Tibial nerve (tissue), 4 donors: ENCODE measurements around the gene APOL6. TPM values are rescaled to one million over a fixed set of nuclear protein-coding genes. Genes with fewer than 3 reads are reported as not detected.
A peak's percentile ranks its signal among the peaks of the same experiment; 100 is the strongest.
"Not testable (repeated sequence)": the region's sequence is repeated elsewhere in the genome, so short reads cannot be mapped to it uniquely, and the experiment has no call there.

ENCODE experiments used
- DNase-seq, 2 donors: peaks; one replicate each; pipeline ENCODE4 v3.0.0-alpha.2; 2019; ENCODE audit warnings: low spot score in 2 of 2
- H3K27ac ChIP-seq, 4 donors: fragments of 200-600 bp; sonication (generic) in 3 of 4; one replicate each; pipeline ENCODE4 v1.5.1; 2017 to 2019; ENCODE audit warnings: mild to moderate bottlenecking in 1 of 4
- H3K27me3 ChIP-seq, 2 donors: fragments of 200-600 bp; sonication (generic) in 1 of 2; one replicate each; pipeline versions ENCODE4 v1.5.1 to v1.6.0; 2017 to 2019
- H3K36me3 ChIP-seq, 3 donors: fragments of 200-600 bp; sonication (generic); one replicate each; pipeline ENCODE4 v1.5.1; 2018 to 2019
- H3K4me1 ChIP-seq, 4 donors: fragments of 200-600 bp; sonication (generic) in 3 of 4; one replicate each; pipeline ENCODE4 v1.5.1; 2017 to 2019
- H3K4me3 ChIP-seq, 4 donors: fragments of 200-600 bp; sonication (generic) in 3 of 4; one replicate each; pipeline ENCODE4 v1.5.1; 2017 to 2019; ENCODE audit warnings: mild to moderate bottlenecking in 1 of 4, moderate library complexity in 1 of 4
- H3K9me3 ChIP-seq, 4 donors: fragments of 200-600 bp; sonication (generic) in 3 of 4; one replicate each; pipeline ENCODE4 v1.5.1; 2017 to 2019
- EP300 ChIP-seq, 2 donors: sonication (generic); formaldehyde crosslinking; IDR thresholded peaks; one replicate each; pipeline ENCODE4 v1.6.1; 2017; ENCODE audit warnings: antibody characterized with exemption in 2 of 2, mild to moderate bottlenecking in 1 of 2
- POLR2A ChIP-seq, 2 donors: fragments of 450-650 bp; IDR thresholded peaks; one replicate each; pipeline ENCODE4 v1.6.1; 2017; ENCODE audit warnings: antibody characterized with exemption in 2 of 2, mild to moderate bottlenecking in 2 of 2, moderate library complexity in 2 of 2
- WGBS, 2 donors: methylation state at CpG; one replicate each; pipeline ENCODE4 v1.1.5; 2018; 5-methylcytosine and 5-hydroxymethylcytosine counted together
- total RNA-seq, 4 donors: library from RNA; depleted of rRNA; stranded (reverse); fragments of >200 nt; gene quantifications; one replicate each; pipeline ENCODE4 v1.1.0, GENCODE V29; 2016
- TF ChIP-seq, protein P1 (sequence below), 5 experiments: fragments of 200-600 bp in 3 of 5; fragments of 450-650 bp in 2 of 5; sonication (generic) in 3 of 5; IDR thresholded peaks; one replicate each; pipeline ENCODE4 v1.5.1; 2016 to 2019; ENCODE audit warnings: antibody characterized with exemption in 5 of 5, mild to moderate bottlenecking in 3 of 5, moderate library complexity in 2 of 5

APOL6 gene
- total RNA-seq, 4 donors from 2014 or later, result 9.2 to 24.9 (median 19.6) TPM

DNA sequence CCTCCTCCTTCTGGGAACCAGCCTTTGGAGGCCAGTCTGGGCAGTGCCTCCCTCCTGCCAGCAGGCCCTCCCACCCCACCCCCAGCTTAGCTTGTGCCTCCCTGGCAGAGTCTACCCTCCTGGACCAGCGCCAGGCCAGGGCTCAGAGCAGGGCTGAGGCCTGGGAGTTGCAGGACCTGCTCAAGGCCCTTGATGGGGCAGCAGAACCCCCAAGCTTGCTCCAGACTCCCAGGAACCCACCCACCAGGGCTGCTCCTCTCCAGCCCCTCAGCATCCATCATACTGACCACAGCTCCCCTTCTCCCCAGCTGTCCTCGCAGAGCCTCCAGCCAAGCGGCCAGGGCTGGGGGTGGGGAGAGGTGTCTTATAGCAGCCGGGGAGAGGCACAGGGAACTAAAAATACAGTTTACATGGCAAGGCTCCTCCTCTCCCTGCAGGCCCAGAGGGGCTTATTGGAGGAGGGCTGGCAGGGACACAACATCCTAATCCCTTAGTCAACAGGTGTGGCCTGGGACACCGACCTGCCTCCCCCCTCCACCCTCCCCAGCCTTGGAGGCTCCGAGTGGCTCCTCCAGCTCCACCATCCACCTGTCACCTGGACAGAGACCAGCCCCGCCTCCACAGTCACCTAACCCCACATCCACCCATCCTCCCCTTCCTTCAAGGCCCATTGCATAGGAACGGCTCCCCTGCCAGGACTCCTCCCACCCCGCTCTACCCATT, 25.9 kb upstream of the APOL6 start:
- peaks cover 0 to 20% (median 0%) of the 10 kb centered on the region in 4 donors for H3K4me1 ChIP-seq
- H3K27me3 ChIP-seq, result no peaks in the 10 kb centered on the region
- H3K27ac ChIP-seq, result no peak overlapping the region
- H3K36me3 ChIP-seq, result no peaks in the 10 kb centered on the region
- no peaks in the 10 kb centered on the region for H3K9me3 ChIP-seq
- DNase-seq, result no peak
- TF ChIP-seq EP300 (IDR thresholded peaks at IDR 0.05) (no peak), POLR2A (IDR thresholded peaks at IDR 0.05) (no peak)
- TF ChIP-seq, protein P1, sequence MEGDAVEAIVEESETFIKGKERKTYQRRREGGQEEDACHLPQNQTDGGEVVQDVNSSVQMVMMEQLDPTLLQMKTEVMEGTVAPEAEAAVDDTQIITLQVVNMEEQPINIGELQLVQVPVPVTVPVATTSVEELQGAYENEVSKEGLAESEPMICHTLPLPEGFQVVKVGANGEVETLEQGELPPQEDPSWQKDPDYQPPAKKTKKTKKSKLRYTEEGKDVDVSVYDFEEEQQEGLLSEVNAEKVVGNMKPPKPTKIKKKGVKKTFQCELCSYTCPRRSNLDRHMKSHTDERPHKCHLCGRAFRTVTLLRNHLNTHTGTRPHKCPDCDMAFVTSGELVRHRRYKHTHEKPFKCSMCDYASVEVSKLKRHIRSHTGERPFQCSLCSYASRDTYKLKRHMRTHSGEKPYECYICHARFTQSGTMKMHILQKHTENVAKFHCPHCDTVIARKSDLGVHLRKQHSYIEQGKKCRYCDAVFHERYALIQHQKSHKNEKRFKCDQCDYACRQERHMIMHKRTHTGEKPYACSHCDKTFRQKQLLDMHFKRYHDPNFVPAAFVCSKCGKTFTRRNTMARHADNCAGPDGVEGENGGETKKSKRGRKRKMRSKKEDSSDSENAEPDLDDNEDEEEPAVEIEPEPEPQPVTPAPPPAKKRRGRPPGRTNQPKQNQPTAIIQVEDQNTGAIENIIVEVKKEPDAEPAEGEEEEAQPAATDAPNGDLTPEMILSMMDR (IDR thresholded peaks at IDR 0.05), result no peak
- 74 to 76% methylated on average over 9 of the region's 9 CpGs for WGBS, 2 donors
- H3K4me3 ChIP-seq, result no peak overlapping the region

- H3K27ac ChIP-seq, H3K4me3 ChIP-seq, H3K36me3 ChIP-seq, DNase-seq, H3K27me3 ChIP-seq, H3K9me3 ChIP-seq: not testable (repeated sequence)
- peaks cover 0 to 33% (median under 1%) of the 10 kb centered on the region in 4 donors for H3K4me1 ChIP-seq
- WGBS, 2 donors, result 94 to 96% methylated on average over 5 of the region's 5 CpGs
These were observed 24.4 kb upstream of the APOL6 start for GRCh38 chr22:35623885-35624284.

DNA sequence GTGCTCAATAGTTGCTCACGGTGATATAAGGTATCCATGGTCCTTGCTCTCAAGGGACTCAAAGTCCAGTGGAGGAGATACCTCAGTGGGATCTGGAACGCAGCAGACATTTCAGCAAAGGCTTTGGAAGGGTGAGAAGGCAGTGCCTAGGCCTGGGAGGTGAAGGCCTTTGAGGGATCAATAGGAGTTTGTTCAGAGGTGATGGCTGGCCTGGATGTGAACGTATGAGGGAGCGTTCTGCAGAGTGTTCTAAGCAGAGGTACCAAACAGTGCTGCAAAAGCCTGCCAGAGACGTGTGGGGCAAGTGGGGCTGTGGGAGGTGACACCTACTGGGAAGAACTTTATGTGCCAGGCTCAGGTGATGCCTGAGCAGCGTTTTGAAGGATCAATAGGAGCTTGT, 23.7 kb upstream of the APOL6 start:
- peaks cover 0 to 38% (median 4%) of the 10 kb centered on the region in 4 donors for H3K4me1 ChIP-seq
- DNase-seq, result no peak
- 85 to 90% methylated on average over 6 of the region's 6 CpGs for WGBS, 2 donors
- H3K27me3 ChIP-seq, result no peaks in the 10 kb centered on the region
- no peak overlapping the region for H3K27ac ChIP-seq
- H3K4me3 ChIP-seq, result no peak overlapping the region
- TF ChIP-seq, protein P1 (IDR thresholded peaks at IDR 0.05), result no peak
- TF ChIP-seq POLR2A (IDR thresholded peaks at IDR 0.05) (no peak), EP300 (IDR thresholded peaks at IDR 0.05) (no peak)
- no peaks in the 10 kb centered on the region for H3K9me3 ChIP-seq
- no peaks in the 10 kb centered on the region for H3K36me3 ChIP-seq

- Histone ChIP-seq H3K27ac (no peak overlapping the region), H3K36me3 (no peaks in the 10 kb centered on the region), H3K4me1 (peaks cover 0 to 42% (median 6%) of the 10 kb centered on the region in 4 donors), H3K4me3 (no peak overlapping the region), H3K9me3 (no peaks in the 10 kb centered on the region), H3K27me3 (no peaks in the 10 kb centered on the region)
- TF ChIP-seq POLR2A (IDR thresholded peaks at IDR 0.05) (no peak), EP300 (IDR thresholded peaks at IDR 0.05) (no peak)
- TF ChIP-seq, protein P1 (IDR thresholded peaks at IDR 0.05), result no peak
- no peak for DNase-seq
- WGBS, 2 donors, result 65 to 73% methylated on average over 10 of the region's 10 CpGs
These were observed 22.3 kb upstream of the APOL6 start for GRCh38 chr22:35625763-35626432.

GRCh38 chr22:35627267-35628041, 20.8 kb upstream of the APOL6 start:
- H3K36me3 ChIP-seq, result no peaks in the 10 kb centered on the region
- H3K9me3 ChIP-seq, result no peaks in the 10 kb centered on the region
- peak; percentile 84 for DNase-seq
- peaks cover 0 to 34% (median 6%) of the 10 kb centered on the region in 4 donors for H3K4me1 ChIP-seq
- 2 to 3% methylated on average over 19 to 21 of the region's 21 CpGs for WGBS, 2 donors
- peak in 1 of 2 donors; percentile 41 for TF ChIP-seq EP300 (IDR thresholded peaks at IDR 0.05)
- peak in 1 of 2 donors; percentile 16 for TF ChIP-seq POLR2A (IDR thresholded peaks at IDR 0.05)
- TF ChIP-seq, protein P1 (IDR thresholded peaks at IDR 0.05), result peak; percentile 46 to 68 (median 53)
- H3K27me3 ChIP-seq, result no peaks in the 10 kb centered on the region
- H3K4me3 ChIP-seq, result peak overlapping the region; percentile 41 to 53 (median 47)
- H3K27ac ChIP-seq, result peak overlapping the region; percentile 65 to 89 (median 80)
